HG02763 (cell line): ENCODE results near the gene HMGN1.
A peak's percentile ranks its signal among the peaks of the same experiment; 100 is the strongest.

Source experiments
- ATAC-seq: cut with Tn5 transposase; IDR thresholded peaks from one replicate; pipeline ENCODE4 v1.9.1; 2021; ENCODE audit warnings: mild to moderate bottlenecking, moderate library complexity; ENCODE audit not compliant: unreplicated experiment

The HMGN1 gene

DNA sequence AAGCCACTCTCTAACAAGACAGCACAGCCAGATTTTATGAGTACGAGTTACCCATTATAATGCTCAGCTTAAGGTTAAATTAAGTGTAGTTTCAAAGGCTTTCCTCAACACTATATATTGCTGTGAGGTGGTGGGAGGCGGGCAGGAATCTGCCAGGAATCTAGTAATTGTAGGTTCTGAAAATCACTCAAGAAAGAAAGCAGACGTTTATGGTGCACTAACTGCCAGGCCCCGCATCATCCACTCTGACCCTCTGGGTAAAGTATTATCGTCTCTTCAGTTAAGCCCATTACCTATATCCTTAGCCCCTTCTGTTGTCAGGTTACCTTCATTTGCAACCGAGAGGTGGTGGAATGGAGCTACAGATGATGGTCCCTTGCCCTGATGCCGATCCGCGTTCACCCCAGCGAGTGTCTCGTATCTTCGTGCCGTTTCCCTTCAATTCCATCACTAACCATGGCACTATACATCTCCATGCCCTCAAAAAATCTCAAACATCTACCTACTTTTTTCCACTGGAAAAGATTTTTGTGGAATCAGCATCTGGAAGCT lies 12.4 kb downstream of the HMGN1 start:
- ATAC-seq: no peak

GRCh38 chr21:39334611-39335010 lies 14.3 kb downstream of the HMGN1 start:
- no peak for ATAC-seq

DNA sequence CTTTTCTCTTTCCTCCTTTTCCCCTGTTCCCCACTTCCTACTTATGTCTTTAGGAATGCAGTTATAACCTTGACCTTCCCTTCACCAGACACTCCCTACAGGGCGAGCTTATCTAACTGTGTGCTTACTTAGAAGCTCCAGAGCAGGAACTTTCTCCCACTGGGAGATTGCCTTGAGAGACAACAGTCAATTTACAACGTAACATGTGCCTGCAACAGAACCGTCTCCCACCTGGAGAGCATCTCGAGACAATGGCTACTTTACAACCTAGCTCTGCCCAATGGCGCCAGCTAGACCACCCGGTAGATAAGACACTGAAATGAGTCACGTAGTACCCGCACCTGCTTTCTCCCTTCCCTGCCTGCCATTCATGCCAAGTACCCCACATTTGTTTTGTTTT lies 16.7 kb downstream of the HMGN1 start:
- no peak for ATAC-seq

DNA sequence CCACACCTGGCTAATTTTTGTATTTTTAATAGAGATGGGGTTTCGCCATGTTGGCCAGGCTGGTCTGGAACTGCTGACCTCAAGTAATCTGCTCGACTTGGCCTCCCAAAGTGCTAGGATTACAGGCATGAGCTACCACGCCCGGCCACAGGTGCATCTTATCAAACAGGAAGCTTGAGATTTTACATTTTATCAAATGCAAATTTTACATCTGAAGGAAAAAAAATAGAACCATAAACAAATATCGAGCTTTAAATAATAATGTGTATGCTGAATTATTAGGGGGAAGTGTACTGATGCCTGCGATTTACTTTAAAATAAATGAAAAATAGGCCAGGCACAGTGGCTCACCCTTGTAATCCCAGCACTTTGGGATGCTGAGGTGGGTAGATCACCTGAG lies 18.9 kb downstream of the HMGN1 start:
- no peak for ATAC-seq

DNA sequence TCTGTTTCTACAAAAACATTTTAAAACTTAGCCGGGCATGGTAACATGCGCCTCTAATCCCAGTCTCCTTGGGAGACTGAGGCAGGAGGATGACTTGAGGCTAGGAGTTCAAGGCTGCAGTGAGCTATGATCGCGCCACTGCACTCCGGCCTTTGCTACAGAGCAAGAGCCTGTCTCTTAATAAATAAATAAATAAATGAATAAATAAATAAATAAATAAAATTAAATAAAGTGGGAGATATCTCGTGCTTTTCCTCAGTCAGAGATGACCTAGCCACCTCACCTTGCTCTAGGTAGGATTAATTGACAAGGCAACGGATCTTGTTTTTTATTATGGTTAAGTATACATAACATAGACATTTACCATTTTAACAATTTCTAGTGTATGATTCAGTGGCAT lies 21.2 kb downstream of the HMGN1 start:
- ATAC-seq: no peak

DNA sequence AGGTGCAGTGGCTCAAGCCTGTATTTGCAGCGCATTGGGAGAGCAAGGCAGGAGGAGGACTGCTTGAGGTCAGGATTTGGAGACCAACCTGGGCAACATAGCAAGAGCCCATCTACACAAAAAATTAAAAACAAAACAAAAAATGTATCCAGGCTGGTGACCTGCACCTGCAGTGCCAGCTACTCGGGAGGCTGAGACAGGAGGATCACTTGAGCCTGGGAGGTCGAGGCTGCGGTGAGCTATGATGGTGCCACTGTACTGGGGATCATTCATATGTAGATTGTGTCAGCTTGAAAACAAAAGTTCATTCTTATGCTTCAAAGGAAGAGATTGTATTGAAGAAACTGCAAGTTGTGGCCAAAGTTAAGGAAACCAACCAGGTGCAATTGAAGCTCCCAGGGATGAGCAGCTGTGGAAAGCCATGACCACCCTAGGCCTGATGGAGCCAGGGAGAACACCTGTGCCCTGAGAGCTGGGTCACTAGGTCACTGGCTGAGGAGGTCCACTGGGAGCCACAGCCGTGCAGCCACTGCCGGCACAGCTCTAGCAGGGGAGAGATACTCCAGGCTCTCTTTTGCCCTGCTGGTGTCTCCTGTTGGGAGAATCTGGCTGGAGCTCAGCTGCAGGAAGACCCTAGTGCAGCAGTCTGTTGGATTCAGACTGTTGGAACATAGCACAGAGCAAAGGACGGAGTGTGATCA lies 22.1 kb downstream of the HMGN1 start:
- ATAC-seq: no peak

GRCh38 chr21:39325458-39325857 lies 23.4 kb downstream of the HMGN1 start:
- ATAC-seq: no peak

DNA sequence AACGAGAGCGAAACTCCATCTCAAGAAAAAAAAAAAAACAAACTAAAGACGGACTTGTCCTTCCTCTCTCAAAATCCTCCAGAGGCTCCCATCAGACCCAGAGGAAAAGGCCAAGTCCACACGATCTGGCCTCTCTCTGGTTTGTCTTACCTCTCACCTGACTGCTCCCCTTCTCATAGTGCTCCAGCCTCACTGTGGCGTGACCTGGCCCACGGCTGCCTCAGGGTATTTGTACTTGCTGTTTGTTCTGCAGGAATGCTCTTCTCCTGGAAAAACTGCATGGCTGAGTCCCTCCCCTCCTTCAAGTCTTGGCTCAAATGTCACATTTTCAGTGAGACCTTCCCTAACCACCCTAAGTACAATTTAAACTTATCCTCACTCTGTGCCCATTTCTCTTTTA lies 27.5 kb downstream of the HMGN1 start:
- no peak for ATAC-seq

GRCh38 chr21:39319814-39320332 lies 29.0 kb downstream of the HMGN1 start:
- ATAC-seq: no peak

DNA sequence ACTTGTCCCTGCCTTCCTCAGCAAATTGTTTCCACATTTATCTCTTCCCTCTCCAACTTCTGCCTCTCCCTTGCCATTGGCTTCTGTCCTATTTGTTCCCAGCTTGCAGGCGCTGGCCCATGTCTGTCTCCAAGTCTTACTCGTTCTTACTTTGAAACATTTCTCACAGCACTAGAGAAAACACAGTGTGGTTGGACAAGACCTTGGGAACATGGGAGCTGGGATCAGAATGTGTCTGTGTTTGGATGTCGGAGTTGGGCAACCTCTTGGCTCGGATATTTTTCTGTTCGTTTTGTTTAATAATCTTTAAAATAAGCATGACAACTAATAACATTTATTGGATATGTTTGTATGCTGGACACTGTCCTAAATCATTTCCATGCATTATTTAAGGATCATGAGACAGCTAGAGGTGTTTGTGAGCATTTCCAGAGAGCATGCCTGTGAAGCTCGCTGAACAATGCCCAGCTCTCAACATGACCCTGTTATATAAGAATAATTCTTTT lies 29.6 kb downstream of the HMGN1 start:
- ATAC-seq: no peak

GRCh38 chr21:39318091-39318959 lies 30.6 kb downstream of the HMGN1 start:
- no peak for ATAC-seq

GRCh38 chr21:39317134-39318090 lies 31.5 kb downstream of the HMGN1 start:
- ATAC-seq: no peak

GRCh38 chr21:39316729-39317128 lies 32.2 kb downstream of the HMGN1 start:
- ATAC-seq: no peak

- ATAC-seq: no peak
These were observed 33.1 kb downstream of the HMGN1 start for GRCh38 chr21:39315603-39316445.

GRCh38 chr21:39314143-39315027 lies 34.5 kb downstream of the HMGN1 start:
- no peak for ATAC-seq

GRCh38 chr21:39313571-39314142 lies 35.2 kb downstream of the HMGN1 start, which contains the start of gene BRWD1:
TSS of gene BRWD1 (minus strand) at chr21:39313632. CDS start at chr21:39313491, 141 bp downstream.
- peak; percentile 47 for ATAC-seq

DNA sequence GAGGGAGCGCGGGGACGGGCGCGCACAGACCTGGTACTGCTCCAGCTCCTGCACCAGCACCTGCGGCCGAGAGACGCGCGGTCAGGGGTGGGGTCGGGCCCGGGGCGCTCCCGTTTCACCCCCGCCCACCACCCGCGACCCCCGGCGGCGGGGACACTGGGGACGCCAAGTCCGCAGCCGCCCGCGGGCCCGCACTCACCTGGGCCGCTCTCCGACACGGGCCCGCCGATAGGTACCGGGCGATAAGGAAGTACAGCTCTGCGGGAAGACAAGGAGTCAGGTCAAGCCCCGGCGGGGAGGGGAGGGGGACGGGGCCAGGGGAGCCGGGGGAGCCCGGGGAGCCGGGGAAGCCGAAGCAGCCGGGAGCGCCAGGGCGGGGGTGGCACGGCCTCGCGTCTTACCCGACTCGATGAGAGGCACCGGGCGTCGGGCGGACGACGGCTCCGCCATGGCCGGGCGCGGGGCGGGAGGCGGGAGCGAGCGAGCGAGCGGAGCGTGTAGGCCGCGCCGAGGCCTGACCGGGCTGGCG lies 35.8 kb downstream of the HMGN1 start:
- ATAC-seq: peak; percentile 2
